Measurements from ENCODE around the gene SHF.

The SHF gene

DNA sequence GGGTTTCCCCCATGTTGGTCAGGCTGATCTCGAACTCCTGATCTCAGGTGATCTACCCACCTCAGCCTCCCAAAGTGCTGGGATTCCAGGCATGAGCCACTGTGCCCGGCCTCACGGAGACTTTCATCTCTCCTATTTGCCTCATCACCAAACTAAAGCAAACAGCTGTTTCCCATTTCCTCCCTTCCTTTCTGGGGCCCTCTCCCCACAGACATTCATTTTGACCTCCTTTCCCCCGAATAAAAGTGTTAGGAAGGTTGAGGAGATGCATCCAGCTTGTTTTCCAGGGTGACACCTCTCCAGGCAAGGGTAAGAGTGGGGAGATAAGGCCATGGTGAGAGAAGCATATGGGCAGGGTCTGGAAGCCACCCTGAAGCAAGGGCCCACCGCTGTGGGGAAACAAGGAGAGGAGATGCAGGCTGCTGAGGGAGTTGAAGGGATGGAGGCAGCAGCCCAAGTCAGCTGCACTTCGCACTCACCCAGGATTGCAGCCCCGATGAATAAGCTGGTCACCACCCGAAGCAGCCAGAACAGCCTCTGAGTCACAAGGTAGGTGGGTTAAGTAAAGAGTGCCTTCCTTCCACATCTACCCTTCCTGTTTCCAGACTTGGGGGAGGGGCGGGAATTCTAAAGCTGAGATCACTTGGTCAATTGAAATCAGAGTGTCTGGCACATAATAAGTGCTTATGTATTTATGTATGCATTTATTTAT is 65.9 kb downstream of the SHF start:
- no peak for DNase-seq

DNA sequence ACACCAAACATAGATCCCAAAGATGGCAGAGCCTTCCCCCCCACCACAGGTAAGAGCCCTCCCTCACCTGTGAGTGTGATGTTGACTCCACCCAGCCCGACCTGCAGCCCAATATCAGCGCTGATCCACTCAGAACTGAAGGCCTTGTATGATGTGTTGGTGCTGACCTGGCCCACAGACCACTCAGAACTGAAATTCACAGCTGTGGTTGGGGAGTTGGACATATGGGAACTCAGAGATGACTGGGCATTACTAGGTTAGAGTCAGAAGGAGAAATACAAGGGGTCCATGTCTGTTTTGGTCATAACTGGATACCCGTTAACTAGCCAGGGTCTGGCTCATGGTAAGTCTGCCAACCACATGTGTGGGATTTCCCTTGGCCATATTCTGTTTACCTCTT is 66.7 kb downstream of the SHF start:
- no peak for DNase-seq

DNA sequence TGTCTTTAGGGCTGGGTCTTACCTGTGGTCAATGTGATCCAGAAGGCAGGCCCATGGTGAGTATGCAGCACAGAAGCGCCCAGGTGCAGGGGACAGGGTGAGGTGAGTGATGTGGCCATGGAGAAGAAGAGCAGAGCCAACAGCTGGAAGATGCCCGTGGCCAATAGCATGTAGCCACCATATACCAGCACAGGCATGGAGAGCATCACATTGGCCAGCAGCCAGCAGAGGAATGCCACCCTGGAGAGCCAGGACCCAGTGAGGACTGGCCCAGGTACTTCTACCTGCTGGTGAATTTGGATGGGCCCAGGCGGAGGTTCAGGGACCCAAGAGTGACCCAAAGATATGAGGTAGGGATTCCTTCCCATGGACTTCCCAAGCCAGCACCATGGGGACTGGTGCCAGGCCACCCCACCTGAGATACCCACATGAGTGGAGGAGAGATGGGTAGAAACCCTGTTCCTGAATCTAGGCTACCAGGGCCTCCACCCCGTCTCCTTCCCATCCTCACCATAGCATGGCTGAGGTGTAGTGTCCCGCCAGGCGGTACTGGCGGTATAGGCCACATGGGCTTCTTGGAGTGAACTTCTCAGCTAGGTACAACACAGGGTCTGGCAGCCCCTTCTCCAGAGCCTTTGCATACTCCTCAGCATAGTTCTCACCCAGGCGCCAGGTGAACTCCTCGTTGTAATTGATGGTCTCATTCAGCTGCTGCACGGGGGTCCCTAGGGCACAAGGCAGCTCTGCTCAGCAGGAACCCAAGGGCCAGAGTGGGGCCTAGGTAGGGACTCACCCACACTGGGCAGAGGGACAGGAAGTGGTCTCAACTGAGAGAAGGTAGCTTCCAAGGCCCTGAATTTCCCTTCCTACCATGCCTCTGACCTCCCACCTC is 67.4 kb downstream of the SHF start:
- DNase-seq = no peak

DNA sequence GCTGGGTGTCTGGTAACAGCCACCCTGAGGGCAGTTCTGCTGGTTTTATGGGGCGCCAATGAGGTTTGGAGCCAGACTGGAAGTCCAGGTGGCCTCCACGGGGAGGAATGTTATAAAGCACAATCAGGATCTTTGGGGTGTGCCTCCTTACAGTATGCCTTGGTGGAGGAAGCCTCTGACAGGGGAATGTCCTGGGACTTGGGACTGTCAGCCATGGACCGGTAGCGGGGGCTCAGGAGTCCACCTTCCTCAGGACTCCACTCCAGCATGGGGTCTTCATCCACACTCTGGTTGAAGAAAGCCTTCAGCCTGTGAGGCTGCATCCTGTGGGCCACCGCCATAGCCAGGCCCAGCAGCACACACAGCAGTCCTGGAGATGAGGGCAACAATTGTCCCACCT is 68.8 kb downstream of the SHF start:
- no peak for DNase-seq

DNA sequence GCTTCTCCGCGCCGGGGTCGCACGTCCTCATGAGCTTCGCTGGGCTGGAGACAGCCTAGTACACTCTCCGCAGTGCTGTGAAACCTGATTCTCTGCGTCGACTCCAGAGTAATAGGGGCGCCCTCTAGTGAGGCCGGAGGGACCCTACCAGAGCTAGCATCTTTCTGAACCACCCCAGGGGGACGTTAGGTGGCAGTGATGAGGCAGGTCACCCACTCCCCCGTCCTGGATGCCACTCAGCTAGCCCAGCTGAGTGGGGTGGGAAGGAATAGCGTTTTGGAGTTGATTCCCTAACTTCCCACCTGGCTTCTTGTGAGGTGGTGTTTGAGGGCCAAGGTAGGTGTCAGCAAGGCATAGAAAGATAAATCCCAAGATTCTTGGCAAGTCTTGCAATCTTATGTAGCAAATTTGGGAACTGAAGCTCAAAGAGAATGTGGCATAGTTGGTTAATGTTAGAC is 69.6 kb downstream of the SHF start:
- DNase-seq = peak; percentile 73

DNA sequence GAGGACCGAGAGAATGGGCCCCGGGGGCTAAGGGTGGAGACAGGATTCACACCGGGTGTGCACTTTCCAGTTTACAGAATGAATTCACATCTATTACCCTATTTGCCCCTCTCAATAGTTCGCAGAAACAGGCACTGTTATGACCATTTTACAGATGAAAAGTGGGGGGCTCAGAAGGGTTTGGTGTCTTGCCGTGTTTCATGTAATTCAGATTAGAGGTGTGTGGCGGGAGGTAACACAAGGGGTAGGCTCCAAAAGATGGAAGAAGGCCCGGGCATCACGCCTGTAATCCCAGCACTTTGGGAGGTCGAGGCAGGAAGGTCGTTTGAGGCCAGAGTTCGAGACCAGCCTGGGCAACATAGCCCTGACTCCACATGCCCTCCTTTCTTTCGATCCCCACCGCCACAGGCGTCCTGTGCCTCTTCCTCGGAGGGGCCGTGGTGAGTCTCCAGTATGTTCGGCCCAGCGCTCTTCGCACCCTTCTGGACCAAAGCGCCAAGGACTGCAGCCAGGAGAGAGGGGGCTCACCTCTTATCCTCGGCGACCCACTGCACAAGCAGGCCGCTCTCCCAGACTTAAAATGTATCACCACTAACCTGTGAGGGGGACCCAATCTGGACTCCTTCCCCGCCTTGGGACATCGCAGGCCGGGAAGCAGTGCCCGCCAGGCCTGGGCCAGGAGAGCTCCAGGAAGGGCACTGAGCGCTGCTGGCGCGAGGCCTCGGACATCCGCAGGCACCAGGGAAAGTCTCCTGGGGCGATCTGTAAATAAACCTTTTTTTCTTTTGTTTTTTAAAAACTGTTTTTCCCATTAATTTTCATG is 70.2 kb downstream of the SHF start:
- no peak for DNase-seq

Measured in activated CD4-positive, CD25-positive, alpha-beta regulatory T cell treated with anti-CD3 and anti-CD28 coated beads, Interleukin-2, amount 50 U/mL, for 72 hours (primary cell).